Body of pancreas (tissue), 4 donors: ENCODE measurements around the gene RHOD.

Source experiments
- CTCF ChIP-seq, 7 experiments: fragments of 450-650 bp in 4 of 7; fragments of 200-600 bp in 3 of 7; sonication (generic) in 3 of 7; IDR thresholded peaks; one replicate each; pipeline ENCODE4 v1.5.1; 2016 to 2019; ENCODE audit warnings: antibody characterized with exemption in 7 of 7
- POLR2A ChIP-seq, 3 donors: fragments of 450-650 bp; IDR thresholded peaks; one replicate each; pipeline ENCODE4 v1.6.1; 2016; ENCODE audit warnings: antibody characterized with exemption in 3 of 3, mild to moderate bottlenecking in 2 of 3

GRCh38 chr11:67016550-67016949 lies 40.1 kb upstream of the RHOD start:
- TF ChIP-seq CTCF (IDR thresholded peaks at IDR 0.05) (no peak), POLR2A (IDR thresholded peaks at IDR 0.05) (no peak)
